NK-92 (cell line): ENCODE measurements around the gene KLHL41.

Source experiments
- DNase-seq: peaks from one replicate; lab custom pipeline; 2025; ENCODE audit not compliant: unreplicated experiment; lab: John Stamatoyannopoulos, UW

The KLHL41 gene

DNA sequence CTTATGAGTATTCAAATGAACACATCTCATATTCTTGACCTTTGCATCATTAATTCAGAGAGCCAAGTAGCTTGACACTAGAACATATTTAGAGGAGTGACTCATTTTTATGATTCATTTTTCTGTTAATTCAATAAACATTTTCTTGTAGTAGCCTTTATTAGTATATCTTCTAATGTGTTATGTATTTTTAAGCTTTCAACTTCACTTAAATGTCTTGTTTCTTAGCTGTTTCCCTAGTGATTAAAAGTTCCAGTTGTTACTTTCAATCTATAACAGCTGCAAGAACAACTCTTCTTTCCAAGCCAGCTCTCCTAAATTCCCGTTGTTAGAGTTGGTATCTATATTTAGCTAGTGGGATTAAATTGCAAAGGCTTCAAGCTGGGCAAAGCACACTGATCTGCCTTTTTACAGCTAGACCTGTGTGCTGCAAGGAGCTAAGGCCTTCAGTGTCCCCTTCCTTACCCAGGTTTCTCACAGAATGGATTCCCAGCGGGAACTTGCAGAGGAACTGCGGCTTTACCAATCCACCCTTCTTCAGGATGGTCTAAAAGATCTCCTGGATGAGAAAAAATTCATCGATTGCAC lies at the start of gene KLHL41:
TSS of gene KLHL41 (plus strand) at position 405 of the 588 bp plus-strand sequence. CDS start at position 482, 77 bp downstream.
- no peak for DNase-seq

DNA sequence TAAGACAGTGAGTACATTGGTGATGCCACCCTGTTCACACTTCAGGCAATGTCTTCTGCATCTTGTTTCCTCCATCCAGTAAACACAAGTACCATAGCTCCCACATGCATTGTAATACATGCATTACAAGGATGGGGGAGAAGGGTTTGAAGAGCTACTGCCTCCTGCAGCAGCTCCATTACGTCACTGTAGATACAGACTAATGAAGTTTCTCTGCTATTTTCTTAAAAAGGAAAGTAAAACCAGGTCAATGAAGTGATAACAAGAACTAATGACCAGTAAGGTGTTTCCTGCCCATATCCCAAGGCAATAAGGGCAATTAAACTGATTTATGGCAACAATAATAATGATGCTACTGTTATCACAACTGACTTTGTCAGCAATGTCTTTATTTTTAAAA lies 48.4 kb upstream of the KLHL41 start:
- no peak for DNase-seq

DNA sequence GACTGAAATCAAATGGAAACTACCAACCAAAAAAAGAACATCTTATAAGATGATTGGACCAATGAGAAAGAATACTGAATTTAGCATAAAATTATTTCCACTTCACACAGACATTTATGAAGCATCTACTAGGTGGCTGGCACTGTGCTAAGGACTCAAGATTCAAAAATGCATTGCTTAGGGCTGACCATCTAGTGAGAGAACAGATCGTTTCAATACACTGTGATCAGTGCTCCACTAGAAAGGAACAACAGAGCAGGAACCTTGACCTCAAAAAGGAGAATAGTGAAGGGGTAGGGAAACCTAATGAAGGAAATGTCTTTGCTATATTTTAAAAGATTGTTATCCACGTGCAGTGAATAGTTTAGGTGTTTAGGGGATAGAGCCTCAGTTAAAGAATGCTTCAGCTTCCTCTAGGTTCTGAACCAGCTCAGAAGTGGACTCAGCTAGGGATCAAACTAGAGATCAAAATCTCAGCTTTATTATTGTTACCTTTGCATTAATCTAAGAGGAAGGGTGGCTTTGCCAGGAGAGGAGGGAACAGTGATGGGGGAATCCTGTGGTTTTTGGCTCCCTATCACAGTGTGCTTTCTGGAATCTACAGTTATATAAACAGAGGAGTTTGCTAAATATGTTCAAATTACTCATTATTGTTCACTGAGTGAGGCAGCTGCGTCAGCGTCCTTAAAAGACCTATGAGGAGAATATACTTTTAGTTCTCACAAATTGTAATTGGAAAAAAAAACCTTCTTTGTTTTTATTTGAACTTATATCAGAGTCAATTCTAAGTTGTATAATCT lies 46.4 kb upstream of the KLHL41 start:
- DNase-seq, result no peak

DNA sequence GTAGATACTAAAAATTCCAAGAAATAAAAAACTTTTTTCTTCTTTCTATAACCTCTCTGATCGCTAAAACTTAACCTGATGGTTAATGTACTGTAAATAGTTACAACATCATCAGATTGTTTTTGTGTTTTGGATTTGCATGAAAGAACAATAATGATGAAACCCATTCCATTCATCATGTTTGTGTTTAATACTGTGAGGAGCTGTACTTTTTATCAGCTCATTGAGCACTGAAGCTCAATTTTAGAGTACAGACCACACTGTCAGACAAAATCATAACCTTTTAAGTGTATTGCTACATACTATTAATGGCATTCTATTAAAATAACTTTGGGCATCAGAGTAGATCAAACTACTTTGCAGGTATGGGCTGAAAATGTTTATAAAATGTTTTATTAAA lies 45.0 kb upstream of the KLHL41 start:
- DNase-seq, result no peak

DNA sequence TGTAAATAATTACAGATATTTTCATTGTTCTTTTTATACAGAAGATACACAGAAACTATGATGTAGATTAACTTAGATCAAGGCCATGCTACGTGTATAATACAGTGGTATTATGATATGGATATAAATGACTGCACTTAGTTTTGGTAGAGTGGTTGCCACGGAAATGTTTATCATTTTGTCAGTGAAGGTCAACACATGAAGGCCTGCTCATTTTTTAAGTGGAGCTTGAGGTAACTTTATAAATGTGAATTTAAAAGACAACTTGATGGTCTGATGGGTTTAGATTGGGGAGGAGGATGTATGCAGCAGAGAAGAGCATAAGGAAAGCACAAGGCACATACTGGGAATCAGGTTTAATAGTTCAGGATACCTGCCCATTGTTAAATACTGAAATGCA lies 44.6 kb upstream of the KLHL41 start:
- DNase-seq, result no peak

DNA sequence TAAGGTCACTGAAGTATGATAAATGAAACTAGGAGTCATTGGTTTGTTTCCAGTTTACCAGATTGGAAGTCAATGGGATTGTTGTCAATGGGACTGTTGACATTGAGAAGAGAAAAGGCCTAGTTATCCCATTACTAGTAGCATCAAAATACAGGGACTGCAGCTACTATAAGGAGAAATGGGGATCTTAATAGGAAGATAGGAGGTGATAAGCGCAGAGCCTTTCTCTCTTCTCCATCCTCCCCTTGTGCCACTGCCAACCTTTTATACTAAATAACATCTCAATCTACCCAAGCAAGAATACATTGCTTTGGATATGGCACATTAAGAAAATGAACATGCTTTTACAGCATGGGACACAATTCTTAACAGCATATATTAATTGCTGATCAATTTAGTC lies 40.7 kb upstream of the KLHL41 start:
- DNase-seq, result no peak

DNA sequence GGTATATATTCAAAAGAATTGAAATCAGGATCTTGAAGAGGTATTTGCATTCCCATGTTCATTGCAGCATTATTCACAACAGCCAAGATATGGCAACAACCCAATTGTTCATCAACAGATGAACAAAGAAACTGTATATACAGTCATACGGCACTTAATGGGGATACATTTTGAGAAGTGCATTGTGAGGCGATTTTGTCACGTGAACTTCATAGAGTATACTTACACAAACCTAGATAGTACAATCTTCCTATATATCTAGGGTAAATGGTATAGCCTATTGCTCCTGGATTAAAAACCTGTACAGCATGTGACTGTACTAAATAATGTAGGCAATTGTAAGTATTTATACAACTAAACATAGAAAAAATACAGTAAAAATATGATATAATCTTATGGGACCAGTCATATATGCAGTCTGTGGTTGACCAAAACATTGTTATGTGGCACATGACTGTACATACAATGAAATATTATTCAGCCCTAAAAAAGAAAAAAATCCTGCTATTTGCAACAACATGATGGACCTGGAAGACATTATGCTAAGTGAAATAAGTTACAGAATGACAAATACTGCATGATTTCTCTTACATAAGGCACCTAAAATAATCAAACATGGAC lies 39.4 kb upstream of the KLHL41 start:
- no peak for DNase-seq

DNA sequence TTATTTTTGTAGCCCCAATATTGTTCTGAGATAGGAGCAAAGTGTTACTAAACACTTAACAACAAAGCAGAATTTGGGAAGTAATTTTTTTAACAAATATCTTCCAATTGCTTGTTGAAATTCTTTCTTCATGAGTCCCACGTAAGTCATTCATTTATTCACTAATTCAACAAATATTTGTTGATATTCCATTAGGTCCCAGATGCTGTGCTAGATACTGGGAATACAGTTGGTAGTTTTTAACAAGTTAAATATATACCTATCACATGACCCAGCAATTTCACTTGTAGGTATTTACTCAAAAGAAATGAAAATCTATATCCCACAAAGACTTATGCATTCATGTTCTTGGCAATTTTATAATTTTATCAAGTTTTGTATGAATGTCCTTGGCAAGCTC lies 37.3 kb upstream of the KLHL41 start:
- no peak for DNase-seq

DNA sequence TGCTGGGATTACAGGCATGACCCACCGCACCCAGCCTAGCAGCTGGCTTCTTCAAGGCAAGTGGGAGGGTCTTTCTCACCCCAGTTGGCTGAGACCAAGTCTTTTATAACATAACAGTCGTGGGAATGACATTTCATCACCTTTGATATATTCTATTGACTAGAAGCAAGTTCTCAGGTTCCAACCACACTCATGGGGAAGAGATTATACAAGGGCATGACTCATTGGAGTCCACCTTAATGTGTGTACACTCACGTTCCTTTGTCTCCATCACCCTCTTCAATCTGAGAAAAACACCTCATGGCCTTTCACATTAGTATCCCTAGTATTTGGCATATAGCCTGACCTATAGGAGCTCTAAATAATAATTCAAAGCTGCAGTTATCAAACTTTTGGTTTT lies 33.0 kb upstream of the KLHL41 start:
- no peak for DNase-seq

DNA sequence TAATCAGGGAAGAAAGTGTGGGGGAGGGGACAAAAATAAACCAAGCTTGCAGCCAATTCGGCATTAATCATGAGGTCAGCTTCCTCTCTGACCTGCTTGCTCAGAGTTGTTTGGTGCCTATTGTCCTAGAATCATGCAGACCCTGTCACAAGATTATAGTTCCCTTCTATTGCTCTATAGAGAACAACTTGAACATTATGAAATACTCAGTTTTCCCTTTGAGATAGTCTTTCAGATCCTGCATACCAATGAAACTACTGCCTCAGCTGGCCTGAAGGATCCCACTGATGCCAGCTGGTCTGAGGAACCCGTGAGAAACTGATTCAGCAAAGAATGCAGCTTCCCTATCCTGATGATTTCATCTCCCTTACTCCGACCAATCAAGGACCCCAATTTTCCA lies 31.2 kb upstream of the KLHL41 start:
- no peak for DNase-seq

DNA sequence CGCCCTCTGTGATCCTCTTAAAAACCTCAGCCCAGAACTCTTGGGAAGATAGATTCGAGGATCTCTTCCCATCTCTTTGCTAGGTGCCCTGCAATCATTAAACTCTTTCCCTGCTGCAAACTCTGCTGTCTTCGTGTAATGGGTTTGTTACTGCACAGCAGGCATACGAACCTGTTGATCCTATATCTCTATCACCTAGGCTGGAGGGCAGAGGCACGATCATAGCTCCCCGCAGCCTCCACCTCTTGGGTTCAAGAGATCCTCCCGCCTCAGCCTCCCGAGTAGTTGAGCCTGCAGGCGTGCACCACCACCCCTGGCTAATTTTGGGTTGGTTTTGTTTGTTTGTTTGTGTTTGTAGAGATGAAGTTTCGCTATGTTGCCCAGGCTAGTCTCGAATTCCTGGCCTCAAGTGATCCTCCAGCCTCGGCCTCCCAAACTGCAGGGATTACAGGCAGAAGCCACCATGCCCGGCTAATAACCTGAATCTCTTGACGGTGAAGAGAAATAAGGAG lies 30.7 kb upstream of the KLHL41 start:
- DNase-seq, result no peak

DNA sequence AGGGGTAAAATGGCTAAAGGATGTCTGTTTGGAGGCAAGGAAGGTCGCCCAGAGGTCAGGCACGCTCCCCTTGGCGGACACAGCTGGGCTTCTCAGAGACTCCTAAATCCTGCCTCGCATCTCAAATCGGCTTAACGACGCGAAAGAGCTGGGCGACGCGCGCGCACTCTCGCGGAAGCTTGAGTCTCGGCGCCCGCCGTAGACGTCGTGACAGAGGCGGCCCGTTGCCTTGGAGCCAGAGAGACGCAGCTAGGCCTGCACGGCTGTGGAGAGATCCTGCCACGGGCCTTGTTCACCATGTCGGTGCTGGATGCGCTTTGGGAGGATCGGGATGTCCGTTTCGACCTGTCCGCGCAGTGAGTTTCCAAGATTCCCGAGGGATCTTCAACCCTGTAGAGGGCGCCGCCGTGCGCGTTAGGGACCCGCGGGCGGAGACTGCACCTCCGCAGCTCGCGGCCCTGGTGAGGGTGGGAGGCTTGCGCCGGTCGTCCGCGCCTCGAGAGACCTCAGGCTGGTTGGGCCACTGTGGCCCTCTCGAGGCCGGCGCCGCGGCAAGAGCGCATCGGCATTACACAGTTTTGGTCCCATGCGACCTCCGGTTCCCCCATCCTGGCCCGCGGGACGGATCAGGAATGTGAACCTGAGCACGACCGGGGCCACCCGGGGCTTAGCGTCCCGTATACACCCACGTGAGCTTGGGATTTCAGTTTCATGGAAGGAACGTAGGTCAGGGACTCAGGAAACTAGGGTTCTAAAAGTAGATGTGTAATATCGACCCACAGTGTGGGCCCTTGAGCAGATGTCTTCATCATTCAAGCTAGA lies 30.0 kb upstream of the KLHL41 start, which contains the start of gene BBS5:
TSS of gene BBS5 (plus strand) at position 238 of the 822 bp plus-strand sequence. CDS start at position 298, 60 bp downstream.
- DNase-seq, result no peak

DNA sequence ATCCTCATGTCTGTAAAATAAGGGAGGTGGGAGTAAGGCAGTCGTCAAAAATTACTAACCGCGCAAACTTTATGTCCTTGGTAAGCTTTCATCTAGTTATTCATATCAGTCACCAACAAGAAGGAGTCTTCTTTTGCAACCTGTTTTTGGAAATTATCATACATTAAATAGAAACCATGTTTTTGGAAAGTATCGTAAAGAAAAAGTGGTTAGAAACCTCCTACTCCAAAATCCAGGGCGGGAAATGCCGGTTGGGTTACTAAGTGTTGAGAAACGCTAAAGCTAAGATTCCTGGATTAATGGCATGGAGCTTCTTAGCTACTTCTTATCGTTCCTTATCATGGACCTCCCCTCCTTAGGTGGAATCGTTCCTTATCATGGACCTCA lies 29.4 kb upstream of the KLHL41 start:
- no peak for DNase-seq

DNA sequence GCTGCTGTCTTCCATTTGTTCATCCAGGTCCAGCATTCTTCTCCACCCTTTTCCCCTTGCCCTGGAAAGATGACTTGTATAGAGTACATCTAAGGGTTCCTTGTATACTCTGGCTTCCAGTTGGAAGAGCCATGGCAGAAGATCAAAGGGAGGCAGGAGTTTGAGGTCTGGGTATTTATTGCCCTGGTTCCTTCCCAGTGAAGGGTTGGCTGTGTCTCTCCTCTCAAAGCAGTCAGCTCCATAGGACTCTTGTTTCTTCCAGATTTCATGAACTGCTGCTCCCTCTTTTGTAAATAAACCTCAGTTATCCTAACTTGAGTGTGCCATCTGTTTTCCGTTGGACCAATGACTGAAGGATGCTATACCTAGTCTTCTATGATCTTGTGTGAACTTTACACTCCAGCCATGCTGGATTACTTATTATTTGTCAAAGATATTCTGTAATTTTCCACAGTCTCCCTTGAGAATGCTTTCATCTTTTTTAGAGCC lies 23.8 kb upstream of the KLHL41 start:
- no peak for DNase-seq

DNA sequence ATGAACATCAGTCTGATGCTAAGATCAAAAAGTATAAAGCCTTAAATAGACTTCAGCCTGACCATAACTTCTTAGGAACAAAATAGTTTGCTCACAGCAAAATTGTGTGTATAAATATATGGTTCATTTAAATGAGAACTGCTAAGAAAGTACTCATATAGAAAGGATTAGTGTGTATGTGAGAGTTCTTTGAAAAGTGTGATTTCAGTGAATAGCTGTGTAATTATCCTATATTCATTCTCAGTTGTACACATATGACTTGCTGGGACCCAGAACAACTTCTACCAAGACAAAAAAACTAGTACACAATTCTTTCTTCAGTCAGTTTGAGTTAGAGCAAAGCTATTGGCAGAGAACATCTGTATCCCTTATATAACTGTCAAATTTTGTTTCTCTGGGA lies 23.0 kb upstream of the KLHL41 start:
- no peak for DNase-seq

DNA sequence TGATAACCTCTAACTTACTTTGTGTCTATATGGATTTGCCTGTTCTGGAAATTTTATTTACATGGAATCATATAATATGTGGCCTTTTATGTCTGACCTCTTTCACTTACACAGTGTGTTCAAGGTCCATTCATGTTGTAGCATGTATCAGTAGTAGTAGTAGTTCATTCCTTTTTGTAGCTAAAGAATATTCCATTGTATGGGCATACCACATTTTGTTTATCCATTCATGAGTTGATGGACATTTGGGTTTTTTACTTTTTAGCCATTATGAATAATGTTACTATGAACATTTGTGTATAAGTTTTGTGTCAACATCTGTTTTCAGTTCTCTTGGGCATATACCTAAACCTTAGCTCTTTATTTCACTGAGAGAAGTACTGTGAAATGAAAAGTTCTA lies 18.7 kb upstream of the KLHL41 start:
- DNase-seq, result no peak

DNA sequence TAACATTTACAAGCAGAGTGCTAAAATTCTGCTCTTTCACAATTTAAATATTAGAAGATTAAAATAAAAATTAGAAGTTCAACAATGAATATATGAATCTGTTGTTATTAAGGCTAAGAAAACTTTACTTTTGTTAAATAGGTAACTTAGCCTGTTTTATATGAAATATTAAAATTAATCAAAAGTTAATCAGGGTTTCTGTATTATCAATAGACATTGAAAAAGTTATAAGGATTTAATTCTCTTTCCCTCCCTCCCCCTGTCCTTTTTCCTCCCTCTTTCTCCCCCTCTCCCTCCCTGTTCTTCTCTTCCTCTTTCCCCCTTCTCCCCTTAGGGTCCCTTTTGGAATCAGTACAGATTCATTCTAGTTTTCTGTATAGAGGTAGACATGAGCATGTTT lies 18.1 kb upstream of the KLHL41 start:
- DNase-seq, result no peak

DNA sequence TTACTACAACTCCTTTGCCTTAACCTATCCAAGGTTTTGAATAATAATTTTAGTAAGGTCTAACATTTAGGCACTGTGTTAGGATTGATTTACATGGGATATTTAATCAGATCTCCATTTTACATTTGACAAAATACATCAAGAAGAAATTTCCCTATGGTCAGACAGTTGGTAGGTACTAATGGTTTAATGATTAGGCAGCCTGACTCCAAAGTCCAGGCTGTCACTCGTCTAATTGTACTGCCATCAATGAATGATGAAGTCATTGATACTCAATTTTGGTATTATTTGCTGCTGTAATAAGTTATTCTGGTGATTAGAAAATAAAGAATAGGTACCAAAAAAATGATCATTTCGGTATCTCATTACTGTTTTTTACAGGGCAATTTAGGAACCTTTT lies 16.1 kb upstream of the KLHL41 start:
- no peak for DNase-seq

DNA sequence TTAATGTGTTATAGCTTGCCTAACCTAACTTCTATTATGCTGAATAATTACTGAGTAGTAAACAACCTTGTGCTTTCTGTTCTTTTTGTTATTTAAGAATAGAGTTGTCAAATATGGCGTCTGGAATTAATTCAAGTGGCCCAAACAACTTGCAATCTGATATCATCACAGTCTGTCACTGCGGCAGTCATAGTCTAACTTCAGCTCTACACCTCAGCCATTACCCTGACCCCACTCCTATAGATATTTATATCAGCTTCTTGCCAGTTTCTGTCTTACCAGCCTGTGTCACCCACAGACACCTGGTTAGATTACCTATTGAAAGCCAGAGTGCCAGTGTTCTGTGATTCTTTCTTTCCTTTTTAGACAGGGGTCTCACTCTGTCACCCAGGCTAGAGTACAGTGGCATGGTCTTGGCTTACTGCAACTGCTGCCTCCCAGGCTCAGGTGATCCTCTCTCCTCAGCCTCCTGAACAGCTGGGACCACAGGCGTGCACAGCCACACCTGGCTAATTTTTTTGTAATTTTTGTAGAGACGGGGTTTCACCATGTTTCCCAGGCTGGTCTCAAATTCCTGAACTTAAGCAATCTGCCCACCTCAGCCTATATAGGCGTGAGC lies 14.1 kb upstream of the KLHL41 start:
- DNase-seq, result no peak

DNA sequence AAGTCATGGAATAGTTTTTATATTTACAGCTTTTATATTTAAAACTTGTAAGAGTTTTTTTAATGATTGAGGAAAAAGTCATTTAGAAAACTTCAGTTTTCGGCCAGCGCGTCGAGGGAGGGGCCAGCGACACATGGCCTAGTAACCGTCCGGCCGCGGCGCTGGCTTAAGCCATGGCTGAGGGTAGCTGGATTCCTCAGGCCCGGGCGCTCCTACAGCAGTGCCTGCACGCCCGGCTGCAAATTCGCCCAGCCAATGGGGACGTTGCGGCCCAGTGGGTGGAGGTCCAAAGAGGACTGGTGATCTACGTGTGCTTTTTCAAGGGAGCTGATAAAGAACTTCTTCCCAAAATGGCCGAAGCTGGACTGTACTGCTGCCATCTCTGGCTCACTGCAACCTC lies 4.9 kb upstream of the KLHL41 start:
- DNase-seq, result no peak

DNA sequence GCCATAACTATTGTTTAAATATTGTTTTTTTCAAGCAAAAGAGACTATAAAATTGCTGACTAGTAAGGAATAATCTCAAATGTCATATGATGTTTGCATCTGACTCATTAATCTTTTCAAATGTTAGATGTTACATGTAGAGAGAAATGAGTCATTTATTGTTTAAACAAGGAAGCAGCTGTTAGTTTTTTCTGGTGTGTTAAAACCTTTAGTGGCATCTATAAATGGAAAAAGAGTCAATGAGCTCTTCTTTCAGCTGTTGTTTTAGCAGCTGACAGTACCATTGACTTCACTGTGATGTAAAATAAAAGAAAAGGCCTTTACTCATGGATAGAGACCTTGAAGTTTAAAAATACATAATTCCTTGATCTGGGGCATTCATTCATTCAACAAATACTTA lies 1.8 kb upstream of the KLHL41 start:
- DNase-seq, result no peak
